Keratinocyte (primary cell): ENCODE measurements around the gene CEP63.

Source experiments
- CTCF ChIP-seq, 3 experiments: IDR thresholded peaks in 1 of 3; conservative IDR thresholded peaks in 1 of 3; optimal IDR thresholded peaks in 1 of 3; 2 replicates in 2 of 3; 3 replicates in 1 of 3; pipeline versions ENCODE3 to v1.5.1; 2011; ENCODE audit warnings: low read length in 3 of 3, mild to moderate bottlenecking in 3 of 3, moderate library complexity in 2 of 3, control low read depth in 1 of 3, inconsistent platforms in 1 of 3; ENCODE audit not compliant: insufficient read depth in 2 of 3; ENCODE audit errors: extremely low read depth in 1 of 3
- EZH2 ChIP-seq: IDR thresholded peaks from one replicate; pipeline ENCODE4 v1.6.1; 2012; ENCODE audit warnings: inconsistent platforms, mild to moderate bottlenecking, low read length, moderate library complexity

- TF ChIP-seq CTCF (optimal IDR thresholded peaks at IDR 0.05 in 1 of 3, IDR thresholded peaks at IDR 0.05 in 1 of 3, conservative IDR thresholded peaks at IDR 0.05 in 1 of 3; ENCODE audit: extremely low read depth in 1 of 3, insufficient read depth in 2 of 3, low read length in 3 of 3) (no peak), EZH2 (no peak)
Measured at GRCh38 chr3:134495980-134496379, 10.1 kb downstream of the CEP63 start.
